Epithelial cell of proximal tubule (primary cell): ENCODE measurements around the gene PTPN22. TPM values are rescaled to one million over a fixed set of nuclear protein-coding genes. Genes with fewer than 3 reads are reported as not detected.
"Not testable (repeated sequence)": the region's sequence is repeated elsewhere in the genome, so short reads cannot be mapped to it uniquely, and the experiment has no call there.

Experiments used
- DNase-seq: peaks from one replicate; pipeline ENCODE4 v3.0.0-alpha.2; 2011; ENCODE audit warnings: low read depth
- H3K4me3 ChIP-seq: 2 replicates; pipeline ENCODE4 v1.5.1; 2011; ENCODE audit warnings: low read depth, mild to moderate bottlenecking, low read length
- CTCF ChIP-seq: conservative IDR thresholded peaks from 2 replicates; pipeline ENCODE4 v1.5.1; 2012; ENCODE audit warnings: low read depth, mild to moderate bottlenecking, low read length
- total RNA-seq: library from RNA; depleted of rRNA; stranded (reverse); fragments of >200 nt; gene quantifications from 2 replicates; pipeline ENCODE4 v1.2.3, GENCODE V29; 2015

PTPN22 gene
- total RNA-seq, 1 donor from 2014 or later, result not detected

GRCh38 chr1:113859478-113860175 is 11.9 kb downstream of the PTPN22 start:
- TF ChIP-seq CTCF, result no peak
- no peak for DNase-seq
- H3K4me3 ChIP-seq, result no peak overlapping the region

GRCh38 chr1:113858982-113859381 is 12.5 kb downstream of the PTPN22 start:
- DNase-seq, result no peak
- H3K4me3 ChIP-seq, result no peak overlapping the region
- no peak for TF ChIP-seq CTCF

- TF ChIP-seq CTCF, result no peak
- no peak overlapping the region for H3K4me3 ChIP-seq
- no peak for DNase-seq
Measured at GRCh38 chr1:113858418-113858817, 13.1 kb downstream of the PTPN22 start.

- no peak overlapping the region for H3K4me3 ChIP-seq
- TF ChIP-seq CTCF, result no peak
- DNase-seq, result no peak
Measured at GRCh38 chr1:113857776-113858175, 13.7 kb downstream of the PTPN22 start.

GRCh38 chr1:113856401-113856790 is 15.1 kb downstream of the PTPN22 start:
- DNase-seq, result no peak
- TF ChIP-seq CTCF, result no peak
- no peak overlapping the region for H3K4me3 ChIP-seq

GRCh38 chr1:113855630-113856400 is 15.7 kb downstream of the PTPN22 start:
- no peak for DNase-seq
- H3K4me3 ChIP-seq, result no peak overlapping the region
- no peak for TF ChIP-seq CTCF

- no peak for TF ChIP-seq CTCF
- DNase-seq, result no peak
- no peak overlapping the region for H3K4me3 ChIP-seq
Measured at GRCh38 chr1:113854234-113854633, 17.3 kb downstream of the PTPN22 start.

- DNase-seq, H3K4me3 ChIP-seq: not testable (repeated sequence)
Measured at GRCh38 chr1:113852694-113853093, 18.8 kb downstream of the PTPN22 start.
